Measurements from ENCODE around the gene ZNF570. TPM values are rescaled to one million over a fixed set of nuclear protein-coding genes. Genes with fewer than 3 reads are reported as not detected.
A peak's percentile ranks its signal among the peaks of the same experiment; 100 is the strongest.

The ZNF570 gene
- total and polyA plus RNA-seq, 2 of the 13 experiments (the other 11 are each of a cell fraction or from before 2014, with no cell fraction given): 1.0 to 4.4 TPM

DNA sequence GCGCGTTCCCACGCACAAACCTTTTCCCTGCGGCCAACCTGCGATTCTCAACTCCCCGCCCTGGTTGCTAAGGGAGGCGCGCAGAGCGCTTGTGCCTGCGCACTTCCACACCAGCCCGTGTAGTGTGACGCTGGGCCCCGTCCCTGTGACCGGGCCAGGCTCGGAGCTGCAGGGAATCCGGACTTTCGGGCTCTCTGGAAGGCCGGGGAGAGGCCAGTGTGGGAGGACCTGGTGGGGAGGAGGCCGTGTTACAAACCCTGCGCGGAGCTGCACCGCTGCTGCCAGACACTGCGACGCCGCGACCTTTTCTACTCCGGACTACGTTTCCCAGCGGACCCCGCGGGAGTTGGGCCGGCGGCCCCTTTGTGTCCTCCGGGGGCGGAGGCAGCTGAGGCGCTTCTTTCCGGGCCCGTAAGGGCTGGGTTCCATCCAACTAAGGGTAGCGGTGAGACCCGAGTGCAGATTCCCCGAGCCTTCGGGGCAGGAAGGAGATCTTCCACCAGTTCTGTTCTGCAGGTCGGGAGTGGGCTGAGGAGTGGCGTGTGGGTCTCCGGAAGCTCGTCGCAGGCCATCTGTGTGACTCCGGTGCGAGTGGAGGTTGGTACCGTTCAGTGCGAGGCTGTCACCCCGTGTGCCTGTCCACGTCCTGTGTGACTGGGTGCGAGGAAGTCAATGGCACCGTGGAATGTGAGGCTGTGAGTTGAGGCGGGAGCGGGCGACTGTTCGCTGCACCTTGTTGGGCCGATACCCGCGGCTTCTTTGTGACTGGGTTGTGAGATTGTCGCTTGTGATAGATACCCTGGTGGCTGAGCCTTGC is at the start of gene ZNF570 (continued):
- no peak; the same call in 1 of the 2 replicates for TF ChIP-seq ZBTB40 (IDR thresholded peaks at IDR 0.05)
- peak; percentile 60; the same call in 1 of the 2 replicates for TF ChIP-seq ZBTB40 (CRISPR knock-in tag; IDR thresholded peaks at IDR 0.05)
- no peak for TF ChIP-seq ZNF451 (CRISPR knock-in tag; IDR thresholded peaks at IDR 0.05)
- TF ChIP-seq HOXA7 (CRISPR knock-in tag; IDR thresholded peaks at IDR 0.05): no peak
- TF ChIP-seq, protein P1, sequence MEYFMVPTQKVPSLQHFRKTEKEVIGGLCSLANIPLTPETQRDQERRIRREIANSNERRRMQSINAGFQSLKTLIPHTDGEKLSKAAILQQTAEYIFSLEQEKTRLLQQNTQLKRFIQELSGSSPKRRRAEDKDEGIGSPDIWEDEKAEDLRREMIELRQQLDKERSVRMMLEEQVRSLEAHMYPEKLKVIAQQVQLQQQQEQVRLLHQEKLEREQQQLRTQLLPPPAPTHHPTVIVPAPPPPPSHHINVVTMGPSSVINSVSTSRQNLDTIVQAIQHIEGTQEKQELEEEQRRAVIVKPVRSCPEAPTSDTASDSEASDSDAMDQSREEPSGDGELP (IDR thresholded peaks at IDR 0.05; ENCODE audit: borderline replicate concordance, low read depth): peak; percentile 56; the same call in 1 of the 2 replicates
- TF ChIP-seq ZBTB2 (CRISPR knock-in tag; IDR thresholded peaks at IDR 0.05; ENCODE audit: low read depth): no peak
- peak; percentile 83 for TF ChIP-seq ZNF230 (CRISPR knock-in tag; IDR thresholded peaks at IDR 0.05)
- TF ChIP-seq ZNF737 (CRISPR knock-in tag; IDR thresholded peaks at IDR 0.05; ENCODE audit: borderline replicate concordance): no peak
- no peak for TF ChIP-seq ZNF674 (CRISPR knock-in tag; IDR thresholded peaks at IDR 0.05; ENCODE audit: low read depth)
- no peak for TF ChIP-seq TRIM24 (CRISPR knock-in tag; IDR thresholded peaks at IDR 0.05)
- no peak for TF ChIP-seq SMARCE1 (IDR thresholded peaks at IDR 0.05; ENCODE audit: borderline replicate concordance)
- no peak for TF ChIP-seq ZNF589 (CRISPR knock-in tag; conservative IDR thresholded peaks at IDR 0.05)
- TF ChIP-seq FOXP1 (IDR thresholded peaks at IDR 0.05): no peak
- no peak for TF ChIP-seq FOXP1 (CRISPR knock-in tag; IDR thresholded peaks at IDR 0.05)
- no peak for TF ChIP-seq ZBTB1 (CRISPR knock-in tag; IDR thresholded peaks at IDR 0.05; ENCODE audit: borderline replicate concordance)
- TF ChIP-seq ZNF235 (CRISPR knock-in tag; IDR thresholded peaks at IDR 0.05; ENCODE audit: borderline replicate concordance): peak; percentile 45; the same call in 1 of the 2 replicates
- TF ChIP-seq ZNF746 (CRISPR knock-in tag; IDR thresholded peaks at IDR 0.05): no peak
- TF ChIP-seq ATF4 (CRISPR knock-in tag; IDR thresholded peaks at IDR 0.05): no peak
